ENCODE measurements around the gene CSAD.
"Not testable (repeated sequence)": the region's sequence is repeated elsewhere in the genome, so short reads cannot be mapped to it uniquely, and the experiment has no call there.

The CSAD gene

DNA sequence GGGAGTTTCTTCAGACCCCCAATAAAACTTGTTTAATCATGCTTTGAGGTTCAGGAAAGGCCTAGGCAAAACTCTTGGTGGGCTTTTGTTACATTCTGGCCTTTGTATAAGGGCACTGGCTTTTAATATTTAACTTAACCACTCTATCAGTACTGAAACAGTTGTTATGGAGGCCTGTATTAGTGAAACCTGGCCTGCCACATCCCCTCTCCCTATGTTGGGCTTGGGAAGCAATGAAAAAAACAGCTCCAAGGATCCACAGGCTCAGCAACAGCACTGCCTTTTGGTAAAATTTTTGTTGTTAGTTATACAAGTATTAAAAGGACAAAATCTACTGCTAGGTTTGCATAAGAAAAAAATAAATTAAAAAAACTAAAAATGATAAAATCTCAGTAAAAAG lies 66.8 kb downstream of the CSAD start:
- DNase-seq (ENCODE audit: extremely low read depth in 1 of 2, low read depth in 1 of 2), result no peak

DNA sequence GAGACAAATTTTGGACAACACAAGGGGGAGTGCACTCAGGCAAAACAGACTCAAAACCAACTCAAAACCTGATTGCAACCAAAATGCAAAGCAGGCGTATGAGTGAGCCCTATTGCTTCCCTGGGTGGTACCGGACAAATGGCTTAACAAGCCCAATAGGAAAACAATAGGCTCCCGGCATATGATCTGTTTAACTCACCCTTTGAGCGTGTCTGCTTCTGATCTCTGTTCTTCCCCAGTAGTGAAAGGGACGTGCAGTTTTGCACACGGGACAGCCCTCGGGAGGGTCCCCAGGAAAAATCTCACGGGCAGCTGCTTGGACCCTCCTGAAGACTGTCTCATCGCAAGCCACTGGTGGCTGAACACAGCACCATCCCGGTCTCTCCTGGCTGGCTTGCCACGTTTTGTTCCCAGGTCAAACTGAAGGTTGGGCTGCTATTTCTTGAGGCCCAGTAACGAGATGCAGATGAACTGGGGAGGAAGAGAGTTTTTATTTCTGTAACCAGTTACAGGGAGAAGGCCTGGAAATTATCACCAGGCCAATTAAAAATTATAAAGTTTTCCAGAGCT lies 67.5 kb downstream of the CSAD start:
- DNase-seq (ENCODE audit: extremely low read depth in 1 of 2, low read depth in 1 of 2), result no peak

DNA sequence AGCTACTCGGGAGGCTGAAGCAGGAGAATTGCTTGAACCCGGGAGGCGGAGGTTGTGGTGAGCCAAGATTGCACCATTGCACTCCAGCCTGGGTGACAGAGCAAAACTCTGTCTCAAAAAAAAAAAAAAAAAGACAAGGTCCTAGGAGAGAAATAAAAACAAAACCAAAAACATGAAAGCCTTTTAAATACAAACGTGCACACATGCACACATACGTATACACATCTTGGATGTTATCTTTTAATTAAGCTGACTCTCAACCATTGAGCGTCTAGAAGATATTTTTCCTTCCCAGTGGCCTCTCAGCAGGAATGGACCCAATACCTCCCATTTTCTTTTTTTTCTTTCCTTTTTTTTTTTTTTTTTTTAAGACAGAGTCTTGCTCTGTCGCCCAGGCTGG lies 68.3 kb downstream of the CSAD start:
- DNase-seq (ENCODE audit: extremely low read depth in 1 of 2, low read depth in 1 of 2), result not testable (repeated sequence)
